Caco-2 (cell line): ENCODE measurements around the gene PPP1R3C. TPM values are rescaled to one million over a fixed set of nuclear protein-coding genes. Genes with fewer than 3 reads are reported as not detected.

Experiments used
- BruUV-seq: library from RNA; stranded (reverse); fragments of 400-500 nt; replicated peaks from 2 replicates; lab custom pipeline; 2021; lab: Mats Ljungman, UMichigan
- CTCF ChIA-PET: fragments of 300-600 bp; sonication (Branson Sonifier 250); formaldehyde crosslinking; loops from one replicate; lab custom pipeline; 2022; ENCODE audit warnings: antibody characterized with exemption; lab: Charles Lee
- POLR2A ChIA-PET: fragments of 300-600 bp; sonication (Branson Sonifier 250); formaldehyde crosslinking; loops from one replicate; lab custom pipeline; 2022; ENCODE audit warnings: antibody characterized with exemption; lab: Charles Lee
- DNase-seq, 2 experiments: peaks; one replicate each; pipeline versions ENCODE4 v3.0.0 to v3.0.0-alpha.2; 2020 to 2022
- H3K27me3 ChIP-seq: replicated peaks from 2 replicates; pipeline ENCODE4 v1.6.0; 2011; ENCODE audit warnings: low read length; ENCODE audit not compliant: control insufficient read depth, insufficient read depth
- H3K36me3 ChIP-seq: 2 replicates; pipeline ENCODE4 v1.5.1; 2011; ENCODE audit warnings: low read length; ENCODE audit not compliant: control insufficient read depth, insufficient read depth
- H3K4me1 ChIP-seq: fragments of 250-450 bp; sonication (Bioruptor Pico); 2 replicates; pipeline ENCODE4 v1.5.1; 2020; ENCODE audit warnings: mild to moderate bottlenecking
- H3K4me3 ChIP-seq: 2 replicates; pipeline ENCODE4 v1.5.1; 2011; ENCODE audit warnings: low read depth, mild to moderate bottlenecking, control low read depth, low read length
- H3K9me3 ChIP-seq: fragments of 250-450 bp; sonication (Bioruptor Pico); 2 replicates; pipeline ENCODE4 v1.5.1; 2020; ENCODE audit warnings: mild to moderate bottlenecking, moderate library complexity
- H3K27ac Mint-ChIP-seq: one replicate; pipeline ENCODE4 v1.8.0; 2022; ENCODE audit warnings: mixed read lengths; ENCODE audit not compliant: unreplicated experiment
- H3K27me3 Mint-ChIP-seq: one replicate; pipeline ENCODE4 v1.8.0; 2022; ENCODE audit warnings: mixed read lengths; ENCODE audit not compliant: insufficient read depth, unreplicated experiment
- H3K36me3 Mint-ChIP-seq: one replicate; pipeline ENCODE4 v1.8.0; 2022; ENCODE audit warnings: mild to moderate bottlenecking, mixed read lengths; ENCODE audit not compliant: insufficient read depth, unreplicated experiment
- H3K4me1 Mint-ChIP-seq: one replicate; pipeline ENCODE4 v1.8.0; 2022; ENCODE audit warnings: low read depth, mixed read lengths; ENCODE audit not compliant: unreplicated experiment
- H3K4me3 Mint-ChIP-seq: one replicate; pipeline ENCODE4 v1.8.0; 2022; ENCODE audit warnings: mild to moderate bottlenecking, moderate library complexity, mixed read lengths; ENCODE audit not compliant: unreplicated experiment
- H3K9me3 Mint-ChIP-seq: one replicate; pipeline ENCODE4 v1.8.0; 2022; ENCODE audit warnings: mixed read lengths; ENCODE audit not compliant: unreplicated experiment
- intact Hi-C: fragments of 100-400 bp; cut with micrococcal nuclease; formaldehyde crosslinking; loops from one replicate; pipeline ENCODE4 v1.10.0; 2022; ENCODE audit not compliant: unreplicated experiment
- total RNA-seq: library from RNA; stranded (reverse); gene quantifications from 2 replicates; pipeline ENCODE4 v1.2.3, GENCODE V29; 2022
- TF ChIP-seq, protein P1 (sequence below), 2 experiments: fragments of 200-600 bp in 1 of 2; IDR thresholded peaks; 1 replicate in 1 of 2; 2 replicates in 1 of 2; pipeline versions ENCODE4 v1.5.1 to v1.8.0; 2011 to 2022; ENCODE audit warnings: antibody characterized with exemption in 1 of 2, control low read depth in 1 of 2, inconsistent platforms in 1 of 2, low read depth in 1 of 2, low read length in 1 of 2, mild to moderate bottlenecking in 1 of 2, moderate library complexity in 1 of 2; ENCODE audit not compliant: insufficient read depth in 1 of 2, severe bottlenecking in 1 of 2, unreplicated experiment in 1 of 2

PPP1R3C gene
- total RNA-seq, 1 experiment from 2014 or later: not detected

- H3K27ac Mint-ChIP-seq: no peak overlapping the region
Observed at GRCh38 chr10:91587710-91588638, 44.9 kb downstream of the PPP1R3C start.

GRCh38 chr10:91582153-91582554 is 50.7 kb downstream of the PPP1R3C start:
- H3K27me3 ChIP-seq: peaks cover 1% of the 10 kb centered on the region
- BruUV-seq: no TSS peak
- no peaks in the 10 kb centered on the region for H3K4me1 ChIP-seq
- Mint-ChIP-seq H3K4me3 (no peak overlapping the region), H3K36me3 (no peaks in the 10 kb centered on the region), H3K27ac (no peak overlapping the region), H3K9me3 (no peaks in the 10 kb centered on the region), H3K27me3 (peaks cover 4% of the 10 kb centered on the region), H3K4me1 (no peaks in the 10 kb centered on the region)
- ChIA-PET POLR2A (no interaction called here), CTCF (no interaction called here)
- H3K9me3 ChIP-seq: no peaks in the 10 kb centered on the region
- no peak for DNase-seq
- intact Hi-C loops: no loop called here
- H3K4me3 ChIP-seq: no peak overlapping the region
- no peaks in the 10 kb centered on the region for H3K36me3 ChIP-seq
- TF ChIP-seq, protein P1, sequence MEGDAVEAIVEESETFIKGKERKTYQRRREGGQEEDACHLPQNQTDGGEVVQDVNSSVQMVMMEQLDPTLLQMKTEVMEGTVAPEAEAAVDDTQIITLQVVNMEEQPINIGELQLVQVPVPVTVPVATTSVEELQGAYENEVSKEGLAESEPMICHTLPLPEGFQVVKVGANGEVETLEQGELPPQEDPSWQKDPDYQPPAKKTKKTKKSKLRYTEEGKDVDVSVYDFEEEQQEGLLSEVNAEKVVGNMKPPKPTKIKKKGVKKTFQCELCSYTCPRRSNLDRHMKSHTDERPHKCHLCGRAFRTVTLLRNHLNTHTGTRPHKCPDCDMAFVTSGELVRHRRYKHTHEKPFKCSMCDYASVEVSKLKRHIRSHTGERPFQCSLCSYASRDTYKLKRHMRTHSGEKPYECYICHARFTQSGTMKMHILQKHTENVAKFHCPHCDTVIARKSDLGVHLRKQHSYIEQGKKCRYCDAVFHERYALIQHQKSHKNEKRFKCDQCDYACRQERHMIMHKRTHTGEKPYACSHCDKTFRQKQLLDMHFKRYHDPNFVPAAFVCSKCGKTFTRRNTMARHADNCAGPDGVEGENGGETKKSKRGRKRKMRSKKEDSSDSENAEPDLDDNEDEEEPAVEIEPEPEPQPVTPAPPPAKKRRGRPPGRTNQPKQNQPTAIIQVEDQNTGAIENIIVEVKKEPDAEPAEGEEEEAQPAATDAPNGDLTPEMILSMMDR (IDR thresholded peaks at IDR 0.05; ENCODE audit: insufficient read depth in 1 of 2, low read depth in 1 of 2, low read length in 1 of 2, severe bottlenecking in 1 of 2, unreplicated experiment in 1 of 2): no peak

More at GRCh38 chr10:91587710-91588638, 44.9 kb downstream of the PPP1R3C start:
- H3K9me3 ChIP-seq: no peaks in the 10 kb centered on the region
- H3K4me3 Mint-ChIP-seq: no peak overlapping the region
- intact Hi-C loops: no loop called here
- H3K27me3 Mint-ChIP-seq: peaks cover 4% of the 10 kb centered on the region
- H3K27me3 ChIP-seq: no peaks in the 10 kb centered on the region
- H3K4me3 ChIP-seq: no peak overlapping the region
- no peaks in the 10 kb centered on the region for H3K36me3 ChIP-seq
- ChIA-PET CTCF (no interaction called here), POLR2A (no interaction called here)
- H3K4me1 ChIP-seq: peaks cover 17% of the 10 kb centered on the region
- H3K4me1 Mint-ChIP-seq: peaks cover 12% of the 10 kb centered on the region
- H3K9me3 Mint-ChIP-seq: no peaks in the 10 kb centered on the region
- DNase-seq: no peak
- BruUV-seq: no TSS peak
- TF ChIP-seq, protein P1 (IDR thresholded peaks at IDR 0.05; ENCODE audit: insufficient read depth in 1 of 2, low read depth in 1 of 2, low read length in 1 of 2, severe bottlenecking in 1 of 2, unreplicated experiment in 1 of 2): no peak
- H3K36me3 Mint-ChIP-seq: no peaks in the 10 kb centered on the region

DNA sequence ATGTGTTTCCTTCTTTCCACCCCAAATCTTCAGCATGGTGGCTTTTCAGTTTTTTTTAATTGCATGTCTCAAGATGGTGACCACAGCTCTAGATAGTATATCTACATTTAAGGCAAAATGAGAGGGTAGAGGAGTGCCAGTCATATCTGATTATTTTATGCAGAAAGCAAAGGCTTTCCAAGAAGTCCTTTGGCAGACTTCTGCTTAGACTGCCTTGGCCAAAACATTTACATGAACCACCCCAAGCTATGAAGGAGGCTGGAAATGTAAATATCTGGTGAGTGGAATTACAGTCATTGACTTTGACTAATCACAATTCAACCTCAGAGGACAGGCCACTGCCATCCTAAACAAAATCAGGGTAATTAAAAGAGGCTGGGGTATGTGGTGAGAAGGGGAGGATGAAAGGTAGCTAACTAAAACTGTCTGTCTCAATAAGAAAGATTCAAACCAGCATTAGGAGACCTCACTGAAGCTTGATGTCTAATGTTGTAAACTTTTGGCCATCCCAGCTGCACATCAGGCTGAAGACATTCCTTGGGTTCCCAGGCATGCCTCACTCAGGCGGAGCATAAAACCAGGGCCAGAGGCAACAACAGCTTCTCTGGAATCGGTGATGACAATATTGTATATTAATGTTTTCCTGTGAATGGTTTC is 53.4 kb downstream of the PPP1R3C start:
- no TSS peak for BruUV-seq
- Histone ChIP-seq H3K9me3 (no peaks in the 10 kb centered on the region), H3K36me3 (no peaks in the 10 kb centered on the region), H3K4me1 (no peaks in the 10 kb centered on the region), H3K27me3 (peaks cover 1% of the 10 kb centered on the region), H3K4me3 (no peak overlapping the region)
- no peaks in the 10 kb centered on the region for H3K9me3 Mint-ChIP-seq
- H3K4me1 Mint-ChIP-seq: no peaks in the 10 kb centered on the region
- intact Hi-C loops: no loop called here
- H3K27me3 Mint-ChIP-seq: no peaks in the 10 kb centered on the region
- no peak overlapping the region for H3K27ac Mint-ChIP-seq
- no peak for DNase-seq
- TF ChIP-seq, protein P1 (IDR thresholded peaks at IDR 0.05; ENCODE audit: insufficient read depth in 1 of 2, low read depth in 1 of 2, low read length in 1 of 2, severe bottlenecking in 1 of 2, unreplicated experiment in 1 of 2): no peak
- H3K36me3 Mint-ChIP-seq: no peaks in the 10 kb centered on the region
- ChIA-PET CTCF (no interaction called here), POLR2A (no interaction called here)
- no peak overlapping the region for H3K4me3 Mint-ChIP-seq
